H9 (cell line): Measurements from ENCODE around the gene SYVN1. TPM values are rescaled to one million over a fixed set of nuclear protein-coding genes. Genes with fewer than 3 reads are reported as not detected.

Experiments used
- DNase-seq: peaks from one replicate; pipeline ENCODE4 v3.0.0-alpha.2; 2017
- H2AFZ ChIP-seq: one replicate; pipeline ENCODE4 v1.6.1; 2013; ENCODE audit warnings: mild to moderate bottlenecking, low read length, control low read depth, moderate library complexity
- H2AK5ac ChIP-seq: 2 replicates; pipeline ENCODE4 v1.6.1; 2013; ENCODE audit warnings: low read length, control low read depth, mixed read lengths; ENCODE audit not compliant: insufficient read length
- H2BK120ac ChIP-seq: one replicate; pipeline ENCODE4 v1.6.1; 2013; ENCODE audit warnings: low read depth, mild to moderate bottlenecking, low read length, control low read depth, inconsistent platforms; ENCODE audit not compliant: poor library complexity, severe bottlenecking
- H2BK12ac ChIP-seq: 2 replicates; pipeline ENCODE4 v1.6.1; 2013; ENCODE audit warnings: low read length, control low read depth, mixed read lengths, low read depth; ENCODE audit not compliant: insufficient read length
- H2BK15ac ChIP-seq: 2 replicates; pipeline ENCODE4 v1.6.1; 2013; ENCODE audit warnings: low read depth, low read length, control low read depth
- H2BK20ac ChIP-seq: one replicate; pipeline ENCODE4 v1.6.1; 2013; ENCODE audit warnings: low read depth, mild to moderate bottlenecking, low read length, control low read depth, inconsistent platforms; ENCODE audit not compliant: poor library complexity, severe bottlenecking
- H2BK5ac ChIP-seq: 2 replicates; pipeline ENCODE4 v1.6.1; 2013; ENCODE audit warnings: low read length, control low read depth, mixed read lengths; ENCODE audit not compliant: insufficient read length
- H3K14ac ChIP-seq: 2 replicates; pipeline ENCODE4 v1.6.1; 2013; ENCODE audit warnings: low read length, control low read depth; ENCODE audit not compliant: insufficient read depth
- H3K18ac ChIP-seq: 2 replicates; pipeline ENCODE4 v1.6.1; 2013; ENCODE audit warnings: low read depth, mild to moderate bottlenecking, mixed read lengths, low read length, control low read depth; ENCODE audit not compliant: insufficient read length
- H3K23ac ChIP-seq: 2 replicates; pipeline ENCODE4 v1.6.1; 2013; ENCODE audit warnings: low read length, control low read depth, mixed read lengths, low read depth; ENCODE audit not compliant: insufficient read length
- H3K23me2 ChIP-seq: 2 replicates; pipeline ENCODE4 v1.6.1; 2013; ENCODE audit warnings: low read depth, mild to moderate bottlenecking, mixed read lengths, low read length, control low read depth; ENCODE audit not compliant: insufficient read length, poor library complexity, severe bottlenecking
- H3K27ac ChIP-seq: 2 replicates; pipeline ENCODE4 v1.5.1; 2013; ENCODE audit warnings: low read length, control low read depth, mixed read lengths, low read depth; ENCODE audit not compliant: insufficient read length
- H3K27me3 ChIP-seq: 2 replicates; pipeline ENCODE4 v1.6.1; 2013; ENCODE audit warnings: low read length, control low read depth, inconsistent platforms; ENCODE audit not compliant: insufficient read depth
- H3K4ac ChIP-seq: 2 replicates; pipeline ENCODE4 v1.6.1; 2013; ENCODE audit warnings: low read depth, mild to moderate bottlenecking, control low read depth, inconsistent platforms, low read length, moderate library complexity
- H3K4me1 ChIP-seq: 2 replicates; pipeline ENCODE4 v1.6.1; 2013; ENCODE audit warnings: low read length, control low read depth, inconsistent platforms; ENCODE audit not compliant: insufficient read depth
- H3K4me2 ChIP-seq: 2 replicates; pipeline ENCODE4 v1.6.1; 2013; ENCODE audit warnings: low read length, control low read depth, mixed read lengths; ENCODE audit not compliant: insufficient read length, insufficient read depth
- H3K56ac ChIP-seq: 2 replicates; pipeline ENCODE4 v1.6.1; 2013; ENCODE audit warnings: low read depth, mild to moderate bottlenecking, mixed read lengths, low read length, control low read depth; ENCODE audit not compliant: insufficient read length
- H3K79me1 ChIP-seq: 2 replicates; pipeline ENCODE4 v1.6.1; 2013; ENCODE audit warnings: low read depth, mild to moderate bottlenecking, moderate library complexity, low read length, control low read depth, inconsistent platforms; ENCODE audit not compliant: insufficient read depth, poor library complexity, severe bottlenecking
- H3K79me2 ChIP-seq: 2 replicates; pipeline ENCODE4 v1.6.1; 2013; ENCODE audit warnings: low read length, control low read depth, inconsistent platforms; ENCODE audit not compliant: insufficient read depth
- H3K9ac ChIP-seq: 2 replicates; pipeline ENCODE4 v1.6.1; 2013; ENCODE audit warnings: low read length, control low read depth, mixed read lengths; ENCODE audit not compliant: insufficient read length; ENCODE audit errors: extremely low read depth
- H3K9me3 ChIP-seq: one replicate; pipeline ENCODE4 v1.6.1; 2013; ENCODE audit warnings: low read depth, low read length, inconsistent platforms; ENCODE audit not compliant: control insufficient read depth
- H3T11ph ChIP-seq: one replicate; pipeline ENCODE4 v1.6.1; 2013; ENCODE audit warnings: mild to moderate bottlenecking, low read length, control low read depth, inconsistent platforms
- H4K20me1 ChIP-seq: one replicate; pipeline ENCODE4 v1.6.1; 2013; ENCODE audit not compliant: control insufficient read depth, insufficient read length, insufficient read depth
- H4K5ac ChIP-seq: 2 replicates; pipeline ENCODE4 v1.6.1; 2013; ENCODE audit warnings: low read depth, mild to moderate bottlenecking, mixed read lengths, low read length, control low read depth; ENCODE audit not compliant: insufficient read length
- H4K8ac ChIP-seq: replicated peaks from 2 replicates; pipeline ENCODE4 v1.6.1; 2013; ENCODE audit warnings: low read length, control low read depth, mixed read lengths, low read depth; ENCODE audit not compliant: insufficient read length
- H4K91ac ChIP-seq: 2 replicates; pipeline ENCODE4 v1.6.1; 2013; ENCODE audit warnings: low read depth, mild to moderate bottlenecking, moderate library complexity, mixed read lengths, low read length, control low read depth; ENCODE audit not compliant: insufficient read length
- H3K27ac Mint-ChIP-seq, 3 experiments: 2 replicates in 2 of 3; 3 replicates in 1 of 3; pipeline ENCODE4 v1.8.0; 2020 to 2021; ENCODE audit warnings: mixed read lengths in 3 of 3, mild to moderate bottlenecking in 1 of 3, moderate library complexity in 1 of 3
- H3K27me3 Mint-ChIP-seq: 2 replicates; pipeline ENCODE4 v1.8.0; 2021; ENCODE audit warnings: low read depth, mild to moderate bottlenecking, moderate library complexity, mixed read lengths
- H3K36me3 Mint-ChIP-seq, 3 experiments: 2 replicates in 2 of 3; 3 replicates in 1 of 3; pipeline ENCODE4 v1.8.0; 2020 to 2021; ENCODE audit warnings: low read depth in 3 of 3, mixed read lengths in 3 of 3; ENCODE audit not compliant: insufficient read depth in 1 of 3
- H3K4me1 Mint-ChIP-seq, 2 experiments: 2 replicates each; pipeline ENCODE4 v1.8.0; 2020; ENCODE audit warnings: mixed read lengths in 2 of 2
- H3K4me3 Mint-ChIP-seq, 2 experiments: 2 replicates in 1 of 2; 3 replicates in 1 of 2; pipeline ENCODE4 v1.8.0; 2020 to 2021; ENCODE audit warnings: mild to moderate bottlenecking in 2 of 2, mixed read lengths in 2 of 2, moderate library complexity in 1 of 2
- H3K9me3 Mint-ChIP-seq, 2 experiments: 2 replicates in 1 of 2; 3 replicates in 1 of 2; pipeline ENCODE4 v1.8.0; 2020; ENCODE audit warnings: mild to moderate bottlenecking in 2 of 2, mixed read lengths in 2 of 2, moderate library complexity in 1 of 2
- CTCF ChIP-seq: fragments of 200-600 bp; sonication (generic); conservative IDR thresholded peaks from 3 replicates; pipeline ENCODE4 v1.8.0; 2021; ENCODE audit warnings: antibody characterized with exemption, mild to moderate bottlenecking
- WGBS: extraction: QIAGEN DNeasy Blood & Tissue Kit; methylation state at CpG from one replicate; pipeline ENCODE4 v1.1.7; 2013; ENCODE audit warnings: missing lambda C conversion rate, low lambda C conversion rate, mixed read lengths; ENCODE audit not compliant: insufficient read length; ENCODE audit errors: extremely low coverage; 5-methylcytosine and 5-hydroxymethylcytosine counted together
- total RNA-seq: library from RNA; stranded (reverse); gene quantifications from 2 replicates; pipeline ENCODE4 v1.2.1, GENCODE V29; 2021

Gene SYVN1
- total RNA-seq, 1 experiment from 2014 or later: 31.6 TPM

- no peak overlapping the region for H2BK20ac ChIP-seq
- H2AK5ac ChIP-seq: no peak overlapping the region
- H4K20me1 ChIP-seq: no peaks in the 10 kb centered on the region
- no peaks in the 10 kb centered on the region for H3K4me1 ChIP-seq
- no CpG with 5 or more reads among the region's 3 CpGs for WGBS
- no peaks in the 10 kb centered on the region for H3K9me3 Mint-ChIP-seq
- H2BK5ac ChIP-seq: no peak overlapping the region
- no peaks in the 10 kb centered on the region for H3K79me1 ChIP-seq
- no peaks in the 10 kb centered on the region for H3K9me3 ChIP-seq
- no peak overlapping the region for H3K27ac ChIP-seq
- H3T11ph ChIP-seq: no peak overlapping the region
- H3K23me2 ChIP-seq: no peaks in the 10 kb centered on the region
- no peaks in the 10 kb centered on the region for H3K27me3 ChIP-seq
- no peak overlapping the region for H4K8ac ChIP-seq
- H2BK120ac ChIP-seq: no peak overlapping the region
- no peaks in the 10 kb centered on the region for H3K36me3 Mint-ChIP-seq
- no peak overlapping the region for H3K18ac ChIP-seq
- no peak overlapping the region for H2BK12ac ChIP-seq
- H2BK15ac ChIP-seq: no peak overlapping the region
- no peak overlapping the region for H3K4ac ChIP-seq
- no peak overlapping the region for H3K14ac ChIP-seq
- H3K9ac ChIP-seq: no peak overlapping the region
- H4K5ac ChIP-seq: no peak overlapping the region
- no peak overlapping the region for H3K23ac ChIP-seq
- H3K27me3 Mint-ChIP-seq: peaks cover 6% of the 10 kb centered on the region
- H3K4me2 ChIP-seq: no peak overlapping the region
- DNase-seq: no peak
- no peak overlapping the region for H3K56ac ChIP-seq
- H2AFZ ChIP-seq: no peak overlapping the region
- H3K27ac Mint-ChIP-seq: no peak overlapping the region
- H4K91ac ChIP-seq: no peak overlapping the region
- no peaks in the 10 kb centered on the region for H3K79me2 ChIP-seq
- TF ChIP-seq CTCF: no peak
- no peak overlapping the region for H3K4me3 Mint-ChIP-seq
- H3K4me1 Mint-ChIP-seq: peaks cover 0 to 2% of the 10 kb centered on the region in 2 experiments; a peak in 2 of 4 replicates
These were observed 26.3 kb upstream of the SYVN1 start for GRCh38 chr11:65160643-65161042.
